ENCODE measurements around the gene RGS19.

Gene RGS19

DNA sequence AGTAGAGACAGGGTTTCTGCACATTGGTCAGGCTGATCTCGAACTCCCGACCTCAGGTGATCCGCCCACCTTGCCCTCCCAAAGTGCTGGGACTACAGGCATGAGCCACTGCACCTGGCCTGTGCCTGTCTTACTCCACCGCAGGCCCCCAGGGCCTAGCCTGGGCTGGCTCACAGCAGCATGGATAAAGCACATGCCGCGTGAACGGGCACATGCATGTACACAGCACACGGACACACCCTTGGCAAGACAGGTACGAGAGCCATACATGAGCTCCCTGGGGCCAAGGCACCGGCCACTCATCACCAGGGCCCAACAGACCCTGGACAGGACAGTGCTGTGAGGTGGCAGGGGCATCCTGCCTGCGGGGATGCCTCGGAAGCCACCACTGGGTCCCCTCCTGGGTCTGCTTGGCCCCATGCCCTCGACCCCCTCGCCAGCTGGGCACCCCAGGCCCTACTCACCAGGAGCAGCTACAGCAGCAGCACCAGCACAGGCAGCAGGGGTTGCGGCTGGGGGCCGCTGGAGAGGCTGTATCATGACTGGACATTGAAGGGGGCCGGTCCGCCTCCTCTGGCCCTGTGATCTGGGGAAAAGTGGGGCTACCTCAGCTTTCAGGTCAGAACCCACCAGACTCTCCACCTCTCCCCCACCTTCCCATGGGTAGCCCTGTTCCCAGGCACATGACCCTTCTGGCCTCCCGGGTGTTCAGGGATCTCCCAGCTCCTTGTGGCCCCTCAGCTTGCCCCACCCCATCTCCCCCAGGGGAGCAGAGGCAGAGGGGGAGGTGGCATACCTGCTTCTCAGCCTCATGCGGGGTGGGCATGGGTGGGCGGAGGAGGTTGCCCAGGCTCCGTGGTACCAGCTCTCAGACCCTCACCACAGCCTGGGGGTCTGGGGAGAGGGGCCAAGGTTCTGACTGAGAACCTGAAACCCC lies 3.0 kb downstream of the RGS19 start:
- TF ChIP-seq CTCF (IDR thresholded peaks at IDR 0.05; ENCODE audit: insufficient read depth, low read length, missing control alignments) = no peak
- no peak for DNase-seq (ENCODE audit: low read depth, low spot score)
- CTCF ChIA-PET = interaction anchor here (0.6 to 1.1 kb wide), 3 partner anchors 14 to 38 kb away, joined by 3 to 4 read pairs (median 3); no protein-coding TSS in a partner anchor
- POLR2A ChIA-PET = no interaction called here
- H3K4me3 ChIP-seq (ENCODE audit: low read depth, low read length) = no peak overlapping the region

- H3K4me3 ChIP-seq (ENCODE audit: low read depth, low read length) = no peak overlapping the region
- ChIA-PET POLR2A (interaction anchor here (0.6 kb wide), 1 partner anchor 211 kb away, joined by 4 read pairs; the partner anchor contains the start of gene TPD52L2), CTCF (interaction anchor here (0.6 to 1.1 kb wide), 3 partner anchors 8 to 19 kb away, joined by 3 to 4 read pairs (median 3); no protein-coding TSS in a partner anchor)
- no peak for TF ChIP-seq CTCF (IDR thresholded peaks at IDR 0.05; ENCODE audit: insufficient read depth, low read length, missing control alignments)
- DNase-seq (ENCODE audit: low read depth, low spot score) = no peak
Measured at GRCh38 chr20:64075556-64075955, 3.8 kb downstream of the RGS19 start.

GRCh38 chr20:64074963-64075362 lies 4.4 kb downstream of the RGS19 start:
- ChIA-PET POLR2A (no interaction called here), CTCF (interaction anchor here (1.0 kb wide), 1 partner anchor 8 kb away, joined by 3 read pairs; no protein-coding TSS in a partner anchor)
- no peak overlapping the region for H3K4me3 ChIP-seq (ENCODE audit: low read depth, low read length)
- no peak for DNase-seq (ENCODE audit: low read depth, low spot score)
- TF ChIP-seq CTCF (IDR thresholded peaks at IDR 0.05; ENCODE audit: insufficient read depth, low read length, missing control alignments) = no peak

DNA sequence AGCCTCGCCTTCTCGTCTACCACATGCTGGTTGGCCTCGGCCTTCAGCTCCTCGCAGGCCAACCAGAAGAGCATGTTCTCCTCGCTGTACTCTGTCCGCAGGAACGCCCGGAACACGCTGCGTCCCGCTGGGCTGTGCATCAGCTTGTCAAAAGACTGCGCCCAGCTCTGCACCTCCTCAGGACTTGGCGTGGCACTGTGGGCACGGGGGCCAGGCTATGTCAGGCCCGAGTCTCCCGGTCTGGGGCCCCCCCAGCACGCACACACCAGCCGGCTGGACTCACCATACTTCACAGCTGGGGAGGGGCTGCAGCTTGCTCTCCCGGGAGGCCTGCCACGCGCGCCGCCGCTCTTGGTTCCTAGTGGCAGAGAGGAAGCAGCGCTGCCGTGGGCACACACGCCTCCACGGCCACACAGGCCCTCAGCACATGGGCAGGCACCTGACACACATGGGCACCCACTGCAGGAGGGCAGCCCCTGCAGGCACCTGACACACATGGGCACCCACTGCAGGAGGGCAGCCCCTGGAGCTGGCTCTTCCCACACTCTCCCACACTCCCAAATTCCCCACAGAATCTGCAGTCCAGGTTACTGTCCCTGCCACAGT lies 5.0 kb downstream of the RGS19 start:
- TF ChIP-seq CTCF (IDR thresholded peaks at IDR 0.05; ENCODE audit: insufficient read depth, low read length, missing control alignments) = no peak
- ChIA-PET POLR2A (no interaction called here), CTCF (no interaction called here)
- DNase-seq (ENCODE audit: low read depth, low spot score) = no peak
- no peak overlapping the region for H3K4me3 ChIP-seq (ENCODE audit: low read depth, low read length)

DNA sequence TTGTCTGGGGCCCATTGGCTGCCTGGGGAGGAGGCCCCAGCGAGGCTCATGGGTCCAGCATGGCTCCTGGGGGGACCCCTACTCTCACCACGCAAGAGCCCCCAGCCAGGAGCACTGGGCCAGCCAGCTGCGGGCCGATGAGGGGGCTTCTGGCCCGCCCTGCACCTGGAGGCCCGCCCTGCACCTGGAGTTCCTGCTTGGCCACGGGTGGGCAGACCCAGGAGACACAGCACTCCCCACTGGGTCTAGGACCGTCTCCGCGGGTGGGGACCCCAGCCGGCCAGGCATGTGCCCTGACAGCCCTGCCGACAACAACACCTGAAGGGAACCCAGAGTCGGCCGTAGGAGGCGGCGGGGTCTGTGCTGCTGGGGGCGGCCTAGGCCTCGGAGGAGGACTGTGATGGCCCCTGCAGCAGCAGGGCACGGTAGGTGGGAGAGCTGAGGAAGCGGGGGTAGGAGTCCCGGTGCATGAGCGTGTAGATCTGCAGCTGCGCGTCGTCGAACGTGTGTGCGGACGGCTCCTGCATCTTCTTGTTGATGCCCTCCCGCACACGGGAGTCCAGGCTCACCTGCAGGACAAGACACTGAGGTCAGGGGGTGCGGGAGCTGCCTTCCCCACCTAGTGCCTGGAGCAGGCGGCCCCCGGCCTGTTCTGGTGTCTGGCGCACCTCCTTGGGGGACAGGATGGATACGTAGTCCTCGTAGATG lies 5.7 kb downstream of the RGS19 start:
- ChIA-PET CTCF (no interaction called here), POLR2A (no interaction called here)
- TF ChIP-seq CTCF (IDR thresholded peaks at IDR 0.05; ENCODE audit: insufficient read depth, low read length, missing control alignments) = no peak
- no peak overlapping the region for H3K4me3 ChIP-seq (ENCODE audit: low read depth, low read length)
- DNase-seq (ENCODE audit: low read depth, low spot score) = no peak

Measured in AG04449 (cell line).